Measurements from ENCODE around the gene CYP4A22. TPM values are rescaled to one million over a fixed set of nuclear protein-coding genes. Genes with fewer than 3 reads are reported as not detected.
"Not testable (repeated sequence)": the region's sequence is repeated elsewhere in the genome, so short reads cannot be mapped to it uniquely, and the experiment has no call there.

Gene CYP4A22
- polyA plus RNA-seq, 3 donors, result not detected

- Histone ChIP-seq H3K79me2 (ENCODE audit: insufficient read depth, low read length) (no peaks in the 10 kb centered on the region), H3K9ac (ENCODE audit: insufficient read depth, low read length, poor library complexity, severe bottlenecking) (no peak overlapping the region), H3K36me3 (replicated peaks in 1 of 2; ENCODE audit: control insufficient read depth in 1 of 2, insufficient read depth in 2 of 2, low read length in 2 of 2) (no peaks in the 10 kb centered on the region), H3K9me3 (replicated peaks in 1 of 2; ENCODE audit: control insufficient read depth in 1 of 2, insufficient read depth in 1 of 2, low read length in 2 of 2) (no peaks in the 10 kb centered on the region), H2AFZ (ENCODE audit: insufficient read depth, low read depth, low read length, poor library complexity, severe bottlenecking) (no peak overlapping the region), H3K4me3 (replicated peaks in 1 of 3; ENCODE audit: low read depth in 2 of 3, low read length in 3 of 3) (no peak overlapping the region), H3K4me2 (replicated peaks; ENCODE audit: extremely low read depth, low read length, poor library complexity, severe bottlenecking) (no peak overlapping the region), H3K27me3 (ENCODE audit: control insufficient read depth in 2 of 2, insufficient read depth in 2 of 2, low read length in 2 of 2) (no peaks in the 10 kb centered on the region), H3K27ac (ENCODE audit: low read depth in 1 of 2, low read length in 2 of 2) (no peak overlapping the region), H3K4me1 (ENCODE audit: control insufficient read depth in 1 of 2, insufficient read depth in 2 of 2, low read length in 2 of 2) (no peaks in the 10 kb centered on the region), H4K20me1 (ENCODE audit: insufficient read depth, low read length) (no peaks in the 10 kb centered on the region)
- no peaks in the 10 kb centered on the region for H3K36me3 Mint-ChIP-seq
- 90% methylated on average over 3 of the region's 6 CpGs for WGBS (ENCODE audit: insufficient coverage)
- no peaks in the 10 kb centered on the region for H3K4me1 Mint-ChIP-seq
- TF ChIP-seq CTCF (IDR thresholded peaks at IDR 0.05), result no peak
- H3K9me3 Mint-ChIP-seq, result peaks cover 0 to 2% (median 0%) of the 10 kb centered on the region in 7 donors
- peaks cover 0 to 12% (median 6%) of the 10 kb centered on the region in 3 donors for H3K27me3 Mint-ChIP-seq (ENCODE audit: low read depth in 3 of 3)
- no peak overlapping the region for H3K27ac Mint-ChIP-seq
- intact Hi-C loops (cut with micrococcal nuclease), result loop anchor here in 1 of 2 donors (5.0 kb wide), 1 partner anchor 220 kb away; no protein-coding TSS in a partner anchor
- DNase-seq, result no peak
- no peak overlapping the region for H3K4me3 Mint-ChIP-seq
Observed at GRCh38 chr1:47147047-47147785, 10.0 kb downstream of the CYP4A22 start.

DNA sequence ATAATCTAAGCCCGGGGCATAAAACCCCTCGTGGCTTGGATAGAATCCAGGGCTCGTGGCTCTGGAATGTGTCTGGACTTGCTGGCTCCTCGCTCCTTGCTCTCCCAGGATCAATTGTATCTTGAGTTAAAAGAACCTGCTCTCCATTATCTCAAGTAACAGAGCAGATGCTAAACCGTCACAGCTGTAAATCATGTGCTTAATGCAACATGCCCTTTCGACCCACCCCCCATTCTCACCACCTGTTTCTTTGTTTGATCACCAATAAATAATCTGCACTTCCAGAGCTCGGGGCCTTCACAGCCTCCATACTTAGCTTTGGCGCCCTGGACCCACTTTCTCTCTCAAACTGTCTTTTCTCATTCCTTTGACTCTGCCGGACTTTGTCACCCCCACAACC is 11.9 kb downstream of the CYP4A22 start:
- H3K4me2 ChIP-seq (replicated peaks; ENCODE audit: extremely low read depth, low read length, poor library complexity, severe bottlenecking); H3K9me3 Mint-ChIP-seq; H3K4me3 Mint-ChIP-seq; H2AFZ ChIP-seq (ENCODE audit: insufficient read depth, low read depth, low read length, poor library complexity, severe bottlenecking); DNase-seq; H3K27ac Mint-ChIP-seq; H3K36me3 ChIP-seq (replicated peaks in 1 of 2; ENCODE audit: control insufficient read depth in 1 of 2, insufficient read depth in 2 of 2, low read length in 2 of 2); H3K4me1 ChIP-seq (ENCODE audit: control insufficient read depth in 1 of 2, insufficient read depth in 2 of 2, low read length in 2 of 2); H4K20me1 ChIP-seq (ENCODE audit: insufficient read depth, low read length); H3K36me3 Mint-ChIP-seq; H3K27me3 ChIP-seq (ENCODE audit: control insufficient read depth in 2 of 2, insufficient read depth in 2 of 2, low read length in 2 of 2); H3K79me2 ChIP-seq (ENCODE audit: insufficient read depth, low read length); H3K9me3 ChIP-seq (replicated peaks in 1 of 2; ENCODE audit: control insufficient read depth in 1 of 2, insufficient read depth in 1 of 2, low read length in 2 of 2); H3K27ac ChIP-seq (ENCODE audit: low read depth in 1 of 2, low read length in 2 of 2); H3K27me3 Mint-ChIP-seq (ENCODE audit: low read depth in 3 of 3); H3K4me3 ChIP-seq (replicated peaks in 1 of 3; ENCODE audit: low read depth in 2 of 3, low read length in 3 of 3); H3K4me1 Mint-ChIP-seq; H3K9ac ChIP-seq (ENCODE audit: insufficient read depth, low read length, poor library complexity, severe bottlenecking): not testable (repeated sequence)
- WGBS (ENCODE audit: insufficient coverage), result 89% methylated on average over 4 of the region's 9 CpGs
- intact Hi-C loops (cut with micrococcal nuclease), result loop anchor here in 1 of 2 donors (5.0 kb wide), 1 partner anchor 222 kb away; no protein-coding TSS in a partner anchor

- intact Hi-C loops (cut with micrococcal nuclease); H3K36me3 Mint-ChIP-seq; H2AFZ ChIP-seq (ENCODE audit: insufficient read depth, low read depth, low read length, poor library complexity, severe bottlenecking); H3K4me3 ChIP-seq (replicated peaks in 1 of 3; ENCODE audit: low read depth in 2 of 3, low read length in 3 of 3); H3K27me3 Mint-ChIP-seq (ENCODE audit: low read depth in 3 of 3); H3K4me3 Mint-ChIP-seq; H3K36me3 ChIP-seq (replicated peaks in 1 of 2; ENCODE audit: control insufficient read depth in 1 of 2, insufficient read depth in 2 of 2, low read length in 2 of 2); H3K79me2 ChIP-seq (ENCODE audit: insufficient read depth, low read length); H3K4me2 ChIP-seq (replicated peaks; ENCODE audit: extremely low read depth, low read length, poor library complexity, severe bottlenecking); DNase-seq; H3K27me3 ChIP-seq (ENCODE audit: control insufficient read depth in 2 of 2, insufficient read depth in 2 of 2, low read length in 2 of 2); H3K4me1 ChIP-seq (ENCODE audit: control insufficient read depth in 1 of 2, insufficient read depth in 2 of 2, low read length in 2 of 2); H3K9ac ChIP-seq (ENCODE audit: insufficient read depth, low read length, poor library complexity, severe bottlenecking); H3K27ac Mint-ChIP-seq; H4K20me1 ChIP-seq (ENCODE audit: insufficient read depth, low read length); H3K4me1 Mint-ChIP-seq; H3K27ac ChIP-seq (ENCODE audit: low read depth in 1 of 2, low read length in 2 of 2); H3K9me3 ChIP-seq (replicated peaks in 1 of 2; ENCODE audit: control insufficient read depth in 1 of 2, insufficient read depth in 1 of 2, low read length in 2 of 2): not testable (repeated sequence)
- peaks cover 3 to 16% (median 9%) of the 10 kb centered on the region in 7 donors for H3K9me3 Mint-ChIP-seq
Observed at GRCh38 chr1:47156457-47156856, 19.2 kb downstream of the CYP4A22 start.

- H3K4me3 Mint-ChIP-seq; H3K27ac Mint-ChIP-seq; H4K20me1 ChIP-seq (ENCODE audit: insufficient read depth, low read length); H3K27ac ChIP-seq (ENCODE audit: low read depth in 1 of 2, low read length in 2 of 2); H3K36me3 Mint-ChIP-seq; H3K4me1 Mint-ChIP-seq; intact Hi-C loops (cut with micrococcal nuclease); H3K9me3 ChIP-seq (replicated peaks in 1 of 2; ENCODE audit: control insufficient read depth in 1 of 2, insufficient read depth in 1 of 2, low read length in 2 of 2); H3K36me3 ChIP-seq (replicated peaks in 1 of 2; ENCODE audit: control insufficient read depth in 1 of 2, insufficient read depth in 2 of 2, low read length in 2 of 2); H3K4me3 ChIP-seq (replicated peaks in 1 of 3; ENCODE audit: low read depth in 2 of 3, low read length in 3 of 3); H3K4me1 ChIP-seq (ENCODE audit: control insufficient read depth in 1 of 2, insufficient read depth in 2 of 2, low read length in 2 of 2); H3K4me2 ChIP-seq (replicated peaks; ENCODE audit: extremely low read depth, low read length, poor library complexity, severe bottlenecking); H3K27me3 ChIP-seq (ENCODE audit: control insufficient read depth in 2 of 2, insufficient read depth in 2 of 2, low read length in 2 of 2); H3K9ac ChIP-seq (ENCODE audit: insufficient read depth, low read length, poor library complexity, severe bottlenecking); H3K79me2 ChIP-seq (ENCODE audit: insufficient read depth, low read length); H3K27me3 Mint-ChIP-seq (ENCODE audit: low read depth in 3 of 3); H2AFZ ChIP-seq (ENCODE audit: insufficient read depth, low read depth, low read length, poor library complexity, severe bottlenecking); DNase-seq: not testable (repeated sequence)
- H3K9me3 Mint-ChIP-seq, result peaks cover 3 to 16% (median 9%) of the 10 kb centered on the region in 7 donors
- WGBS (ENCODE audit: insufficient coverage), result no CpG with 5 or more reads among the region's 3 CpGs
Observed at GRCh38 chr1:47157957-47158356, 20.7 kb downstream of the CYP4A22 start.

Measured in CD14-positive monocyte (primary cell).